HG02642 (cell line): ENCODE results near the gene RBBP6.

ENCODE experiments used
- ATAC-seq: cut with Tn5 transposase; IDR thresholded peaks from one replicate; pipeline ENCODE4 v1.9.1; 2021; ENCODE audit warnings: mild to moderate bottlenecking; ENCODE audit not compliant: unreplicated experiment, poor library complexity

Gene RBBP6

GRCh38 chr16:24522751-24523150, 16.6 kb upstream of the RBBP6 start:
- no peak for ATAC-seq

GRCh38 chr16:24523569-24523968, 15.8 kb upstream of the RBBP6 start:
- no peak for ATAC-seq

GRCh38 chr16:24524855-24525677, 14.3 kb upstream of the RBBP6 start:
- ATAC-seq: no peak

GRCh38 chr16:24525970-24526559, 13.3 kb upstream of the RBBP6 start:
- ATAC-seq: no peak

GRCh38 chr16:24526701-24527495, 12.5 kb upstream of the RBBP6 start:
- no peak for ATAC-seq

- no peak for ATAC-seq
Measured at GRCh38 chr16:24531166-24531565, 8.2 kb upstream of the RBBP6 start.

- no peak for ATAC-seq
Measured at GRCh38 chr16:24534620-24535019, 4.7 kb upstream of the RBBP6 start.

- ATAC-seq: no peak
Measured at GRCh38 chr16:24535827-24536226, 3.5 kb upstream of the RBBP6 start.

- no peak for ATAC-seq
Measured at GRCh38 chr16:24536671-24537070, 2.7 kb upstream of the RBBP6 start.

GRCh38 chr16:24537474-24538337, 1.7 kb upstream of the RBBP6 start:
- ATAC-seq: no peak

GRCh38 chr16:24538756-24539294, 541 bp upstream of the RBBP6 start:
- no peak for ATAC-seq

GRCh38 chr16:24539850-24540601, 660 bp downstream of the RBBP6 start:
- peak; percentile 40 for ATAC-seq

- no peak for ATAC-seq
Measured at GRCh38 chr16:24540602-24541210, 1.3 kb downstream of the RBBP6 start.

GRCh38 chr16:24541233-24541933, 2.0 kb downstream of the RBBP6 start:
- ATAC-seq: no peak

- ATAC-seq: no peak
Measured at GRCh38 chr16:24543949-24544348, 4.6 kb downstream of the RBBP6 start.

GRCh38 chr16:24544640-24545039, 5.3 kb downstream of the RBBP6 start:
- ATAC-seq: no peak

- no peak for ATAC-seq
Measured at GRCh38 chr16:24550295-24550694, 10.9 kb downstream of the RBBP6 start.

GRCh38 chr16:24552705-24553246, 13.4 kb downstream of the RBBP6 start:
- ATAC-seq: no peak
